GM19193 (cell line): ENCODE results near the gene PRAMEF33.
"Not testable (repeated sequence)": the region's sequence is repeated elsewhere in the genome, so short reads cannot be mapped to it uniquely, and the experiment has no call there.

Experiments
- POLR2A ChIP-seq: IDR thresholded peaks from 4 replicates; pipeline ENCODE4 v1.6.1; 2011; ENCODE audit not compliant: insufficient read depth, insufficient read length; ENCODE audit errors: extremely low read depth

Gene PRAMEF33, protein sequence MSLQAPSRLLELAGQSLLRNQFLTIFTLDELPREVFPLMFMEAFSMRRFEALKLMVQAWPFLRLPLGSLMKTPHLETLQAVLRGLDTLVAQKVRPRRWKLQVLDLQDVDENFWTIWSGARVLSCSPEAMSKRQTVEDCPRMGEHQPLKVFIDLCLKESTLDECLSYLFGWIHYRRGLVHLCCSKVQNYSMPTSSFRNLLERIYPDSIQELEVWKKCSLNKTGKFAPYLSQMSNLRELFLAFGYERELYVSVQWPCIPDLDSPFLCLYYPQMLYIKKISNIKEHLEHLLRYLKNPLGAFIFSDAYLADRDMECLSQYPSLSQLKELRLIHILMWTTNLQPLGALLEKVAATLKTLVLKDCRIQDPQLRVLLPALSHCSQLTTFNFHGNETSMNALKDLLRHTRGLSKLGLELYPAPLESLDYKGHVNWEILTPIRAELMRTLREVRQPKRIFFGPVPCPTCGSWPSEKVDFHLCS

DNA sequence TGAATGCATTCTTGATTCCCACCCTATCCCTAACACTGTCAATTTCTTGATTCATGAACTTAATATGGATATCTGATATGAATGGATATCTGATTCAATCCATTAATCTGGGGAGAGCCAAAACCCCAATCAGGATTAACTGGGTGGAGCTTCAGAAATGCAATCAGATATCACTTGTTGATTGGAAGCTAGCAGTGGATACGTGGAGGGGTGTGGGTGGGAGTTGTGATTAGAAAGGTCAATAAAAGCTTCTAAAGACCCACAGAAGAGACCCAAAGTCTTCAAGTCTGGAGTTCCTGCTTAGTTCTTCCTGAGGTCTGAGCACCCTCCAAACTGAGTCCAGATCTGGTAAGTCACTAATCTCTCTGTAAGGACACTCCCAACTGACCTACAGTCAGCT is at the start of gene PRAMEF33:
PRAMEF33 (plus strand) TSS at position 301 of the 400 bp plus-strand sequence. CDS start 2,416 bp downstream, outside the sequence.
- TF ChIP-seq POLR2A = not testable (repeated sequence)

DNA sequence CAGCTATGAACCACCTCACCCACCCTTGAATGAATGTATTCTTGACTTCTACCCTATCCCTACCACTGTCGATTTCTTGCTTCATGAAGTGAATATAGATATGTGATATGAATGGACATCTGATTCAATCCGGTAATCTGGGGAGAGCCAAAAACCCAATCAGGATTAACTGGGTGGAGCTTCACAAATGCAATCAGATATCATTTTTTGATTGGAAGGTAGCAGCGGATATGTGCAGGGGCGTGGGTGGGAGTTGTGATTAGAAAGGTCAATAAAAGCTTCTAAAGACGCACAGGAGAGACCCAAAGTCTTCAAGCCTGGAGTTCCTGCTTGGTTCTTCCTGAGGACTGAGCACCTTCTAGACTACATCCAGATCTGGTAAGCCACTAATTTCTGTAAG is 49.4 kb upstream of the PRAMEF33 start, which contains the start of gene PRAMEF5:
PRAMEF5 (plus strand) TSS at position 301 of the 400 bp plus-strand sequence. CDS start 5,071 bp downstream, outside the sequence.
- not testable (repeated sequence) for TF ChIP-seq POLR2A

DNA sequence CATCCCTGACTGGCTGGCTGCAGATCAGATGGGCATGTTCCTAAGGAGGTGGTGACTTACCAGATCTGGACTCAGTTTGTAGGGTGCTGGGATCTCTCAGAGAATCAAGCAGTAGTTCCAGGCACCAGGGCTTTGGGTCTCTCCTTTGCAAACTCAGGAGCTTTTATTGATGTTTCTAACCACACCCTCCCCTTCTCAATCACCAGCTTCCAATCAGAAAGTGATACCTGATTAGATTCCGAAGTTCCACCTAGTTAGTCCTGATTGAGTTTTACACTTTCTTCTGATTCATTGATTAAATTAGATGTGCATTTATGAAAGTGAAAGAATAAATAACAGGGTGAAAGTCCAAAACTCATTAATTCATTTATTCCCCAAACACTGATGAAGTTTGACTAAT is 18.3 kb upstream of the PRAMEF33 start, which contains the start of gene PRAMEF8:
PRAMEF8 (minus strand) TSS at position 101 of the 400 bp plus-strand sequence. CDS start 1,046 bp downstream, outside the sequence.
- TF ChIP-seq POLR2A = not testable (repeated sequence)

DNA sequence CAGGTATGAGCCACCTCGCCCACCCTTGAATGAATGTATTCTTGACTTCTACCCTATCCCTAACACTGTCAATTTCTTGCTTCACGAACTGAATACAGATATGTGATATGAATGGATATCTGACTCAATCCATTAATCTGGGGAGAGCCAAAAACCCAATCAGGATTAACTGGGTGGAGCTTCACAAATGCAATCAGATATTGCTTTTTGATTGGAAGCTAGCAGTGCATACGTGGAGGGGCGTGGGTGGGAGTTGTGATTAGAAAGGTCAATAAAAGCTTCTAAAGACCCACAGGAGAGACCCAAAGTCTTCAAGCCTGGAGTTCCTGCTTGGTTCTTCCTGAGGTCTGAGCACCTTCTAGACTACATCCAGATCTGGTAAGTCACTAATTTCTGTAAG is 11.9 kb downstream of the PRAMEF33 start, which contains the start of gene PRAMEF15:
PRAMEF15 (plus strand) TSS at position 301 of the 400 bp plus-strand sequence. CDS start 2,827 bp downstream, outside the sequence.
- not testable (repeated sequence) for TF ChIP-seq POLR2A

DNA sequence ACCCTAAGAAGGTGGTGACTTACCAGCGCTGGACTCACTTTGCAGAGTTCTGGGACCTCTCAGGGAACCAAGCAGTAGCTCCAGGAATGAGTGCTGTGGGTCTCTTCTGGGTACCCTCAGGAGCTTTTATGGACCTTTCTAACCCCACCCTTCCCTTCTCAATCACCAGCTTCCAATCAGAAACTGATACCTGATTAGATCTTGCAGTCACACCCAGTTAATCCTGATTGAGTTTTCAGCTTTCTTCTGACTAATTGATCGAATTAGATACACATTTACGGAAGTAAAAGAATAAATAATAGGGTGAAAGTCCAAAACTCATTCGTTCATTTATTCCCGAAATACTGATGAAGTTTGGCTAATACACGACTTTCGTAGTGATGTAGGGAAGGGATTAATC is 43.7 kb downstream of the PRAMEF33 start, which contains the start of gene PRAMEF14:
PRAMEF14 (minus strand) TSS at position 101 of the 400 bp plus-strand sequence. CDS start 1,820 bp downstream, outside the sequence.
- TF ChIP-seq POLR2A = not testable (repeated sequence)
